ENCODE data around the gene SLC25A13.
A peak's percentile ranks its signal among the peaks of the same experiment; 100 is the strongest.
"Not testable (repeated sequence)": the region's sequence is repeated elsewhere in the genome, so short reads cannot be mapped to it uniquely, and the experiment has no call there.

SLC25A13 gene

GRCh38 chr7:96321658-96322372, at the start of gene SLC25A13:
SLC25A13 (minus strand) TSS chr7:96322098; CDS start chr7:96321956, 142 bp downstream.
- peak; percentile 95 for DNase-seq (ENCODE audit: low spot score)

DNA sequence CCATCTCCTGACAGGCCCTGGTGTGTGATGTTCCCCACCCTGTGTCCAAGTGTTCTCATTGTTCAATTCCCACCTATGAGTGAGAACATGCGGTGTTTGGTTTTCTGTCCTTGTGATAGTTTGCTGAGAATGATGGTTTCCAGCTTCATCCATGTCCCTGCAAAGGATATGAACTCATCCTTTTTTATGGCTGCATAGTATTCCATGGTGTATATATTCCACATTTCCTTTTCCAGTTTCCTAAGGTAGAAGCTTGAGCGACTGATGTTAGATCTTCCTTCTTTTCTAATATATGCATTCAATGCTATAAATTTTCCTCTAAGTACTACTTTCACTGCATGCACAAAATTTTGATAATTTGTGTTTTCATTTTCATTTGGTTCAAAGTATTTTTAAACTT, 44.0 kb upstream of the SLC25A13 start:
- DNase-seq (ENCODE audit: low spot score) = not testable (repeated sequence)

- DNase-seq (ENCODE audit: low spot score) = no peak
These were observed 39.4 kb upstream of the SLC25A13 start for GRCh38 chr7:96361116-96361857.

DNA sequence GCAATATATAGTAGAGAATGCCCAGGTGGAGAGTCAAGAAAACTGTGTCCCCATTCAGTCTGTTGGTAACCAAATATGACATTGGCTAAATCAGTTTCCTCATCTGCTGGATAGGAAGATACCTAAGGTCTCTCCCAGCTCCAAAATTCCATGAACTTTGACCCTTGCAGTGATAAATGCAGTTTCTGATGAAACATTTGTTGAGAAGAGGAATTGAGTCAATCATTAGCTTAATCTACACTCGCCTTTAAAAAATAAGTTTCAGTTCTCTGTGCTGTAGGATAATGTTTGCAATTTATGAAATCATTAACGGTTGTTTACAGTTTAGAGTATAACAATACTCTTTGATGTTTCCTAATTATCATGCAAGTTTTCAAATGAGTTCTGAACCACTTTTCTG, 38.0 kb upstream of the SLC25A13 start:
- no peak for DNase-seq (ENCODE audit: low spot score)

DNA sequence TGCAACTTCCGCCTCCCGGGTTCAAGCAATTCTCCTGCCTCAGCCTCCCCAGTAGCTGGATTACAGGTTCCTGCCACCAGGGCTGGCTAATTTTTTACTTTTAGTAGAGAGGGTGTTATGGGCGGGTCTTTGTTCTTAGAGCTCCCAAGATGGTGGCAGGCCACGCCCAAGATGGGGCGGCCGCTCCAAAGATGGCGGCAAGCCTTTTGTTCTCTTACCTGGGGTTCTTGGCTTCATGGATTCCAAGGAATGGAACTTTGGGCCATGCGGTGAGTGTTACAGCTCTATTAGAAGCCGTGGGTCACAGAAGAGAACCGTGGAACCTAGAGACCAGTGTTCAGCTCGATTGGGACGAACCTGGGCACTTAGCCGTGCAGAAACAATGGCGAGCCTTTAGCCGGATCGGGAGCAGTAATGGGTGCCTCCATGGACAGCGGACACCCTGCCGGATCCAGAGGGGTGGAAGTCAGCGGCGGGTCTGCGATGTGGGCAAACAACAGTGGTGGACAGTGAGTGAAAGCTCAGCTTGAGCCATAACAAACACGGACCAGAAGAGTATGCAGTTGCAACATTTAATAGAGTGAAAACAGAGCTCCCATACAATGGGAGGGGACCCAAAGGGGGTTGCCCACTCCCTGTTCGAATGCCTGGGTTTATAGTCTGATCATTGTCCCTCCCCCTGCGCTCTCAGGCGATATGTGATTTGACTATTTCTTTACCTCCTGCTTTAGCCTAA, 36.5 kb upstream of the SLC25A13 start:
- DNase-seq (ENCODE audit: low spot score) = not testable (repeated sequence)

GRCh38 chr7:96355990-96356506, 34.1 kb upstream of the SLC25A13 start:
- no peak for DNase-seq (ENCODE audit: low spot score)

DNA sequence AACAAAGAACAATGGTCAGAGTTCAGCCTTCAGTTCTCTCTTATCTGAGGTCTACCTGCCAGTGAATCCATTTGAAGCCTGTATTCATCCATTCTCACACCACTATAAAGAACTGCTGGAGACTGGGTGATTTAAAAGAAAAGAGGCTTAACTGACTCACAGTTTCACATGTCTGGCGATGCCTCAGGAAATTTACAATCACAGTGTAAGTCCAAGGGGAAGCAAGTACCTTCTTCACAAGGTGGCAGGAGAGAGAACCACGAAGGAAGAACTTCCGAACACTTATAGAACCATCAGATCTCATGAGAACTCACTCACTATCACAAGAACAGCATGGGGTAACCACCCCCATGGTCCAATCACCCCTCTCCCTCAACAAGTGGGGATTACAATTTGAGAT, 33.0 kb upstream of the SLC25A13 start:
- DNase-seq (ENCODE audit: low spot score) = no peak

- DNase-seq (ENCODE audit: low spot score) = no peak
These were observed 27.7 kb upstream of the SLC25A13 start for GRCh38 chr7:96349572-96349971.

- DNase-seq (ENCODE audit: low spot score) = no peak
These were observed 25.6 kb upstream of the SLC25A13 start for GRCh38 chr7:96347471-96347870.

GRCh38 chr7:96346293-96346953, 24.5 kb upstream of the SLC25A13 start:
- peak; percentile 87 for DNase-seq (ENCODE audit: low spot score)

DNA sequence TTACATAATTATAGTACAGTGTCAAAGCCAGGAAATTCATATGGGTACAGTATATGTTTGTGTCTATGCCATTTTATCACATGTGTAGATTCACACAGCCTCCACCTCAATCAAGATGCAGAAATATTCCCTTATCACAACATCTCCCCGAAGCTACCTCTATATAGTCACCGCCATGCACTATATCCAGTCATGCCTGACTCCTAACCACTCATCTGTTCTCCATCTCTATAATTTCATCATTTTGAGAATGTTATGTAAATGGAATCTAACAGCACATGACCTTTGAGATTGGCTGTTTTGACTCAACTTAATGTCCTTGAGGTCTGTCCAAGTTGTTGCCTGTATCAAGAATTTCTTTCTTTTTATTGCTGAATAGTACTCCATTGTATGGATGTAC, 22.3 kb upstream of the SLC25A13 start:
- DNase-seq (ENCODE audit: low spot score) = no peak

DNA sequence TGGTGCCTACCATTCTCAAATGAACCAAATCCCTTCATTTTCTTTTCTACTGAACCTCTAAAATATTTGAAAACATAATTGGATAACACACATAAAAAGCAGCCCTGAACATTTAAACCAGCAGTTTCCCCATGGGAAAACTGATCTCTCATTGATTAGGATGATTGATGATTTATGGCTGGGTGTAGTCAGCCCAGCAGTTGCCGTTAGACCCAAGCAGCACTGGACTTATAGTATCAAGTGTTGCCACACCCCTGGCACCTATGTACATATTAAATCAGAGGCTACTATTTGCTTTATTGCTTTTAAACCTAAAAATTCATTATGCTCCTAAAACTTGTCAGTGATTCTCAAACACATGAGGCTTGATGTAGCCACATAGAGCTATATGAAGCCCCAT, 20.2 kb upstream of the SLC25A13 start:
- no peak for DNase-seq (ENCODE audit: low spot score)

- DNase-seq (ENCODE audit: low spot score) = no peak
These were observed 15.6 kb upstream of the SLC25A13 start for GRCh38 chr7:96337519-96337918.

GRCh38 chr7:96332325-96332724, 10.4 kb upstream of the SLC25A13 start:
- DNase-seq (ENCODE audit: low spot score) = no peak

DNA sequence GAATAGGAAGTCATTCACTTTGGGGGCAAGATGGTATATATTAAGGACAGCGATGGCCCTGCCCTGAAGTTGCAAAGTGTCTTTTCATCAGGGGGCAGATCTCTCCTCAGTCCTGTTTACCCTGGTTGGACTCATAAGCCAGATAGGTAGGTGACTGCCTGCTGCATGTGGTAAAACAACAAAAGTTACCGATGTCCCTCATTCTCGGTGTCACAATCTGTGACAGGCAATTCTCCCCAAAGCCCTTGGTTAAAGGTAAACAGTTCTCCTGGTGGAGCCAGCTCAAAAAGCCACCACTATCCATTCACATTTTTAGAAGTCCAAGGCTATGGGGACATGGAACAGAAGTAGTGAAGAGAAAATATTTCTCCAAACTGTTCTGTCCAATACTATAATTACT, 9.9 kb upstream of the SLC25A13 start:
- DNase-seq (ENCODE audit: low spot score) = no peak

- DNase-seq (ENCODE audit: low spot score) = no peak
These were observed 9.3 kb upstream of the SLC25A13 start for GRCh38 chr7:96331233-96331632.

GRCh38 chr7:96330193-96330592, 8.3 kb upstream of the SLC25A13 start:
- no peak for DNase-seq (ENCODE audit: low spot score)

DNA sequence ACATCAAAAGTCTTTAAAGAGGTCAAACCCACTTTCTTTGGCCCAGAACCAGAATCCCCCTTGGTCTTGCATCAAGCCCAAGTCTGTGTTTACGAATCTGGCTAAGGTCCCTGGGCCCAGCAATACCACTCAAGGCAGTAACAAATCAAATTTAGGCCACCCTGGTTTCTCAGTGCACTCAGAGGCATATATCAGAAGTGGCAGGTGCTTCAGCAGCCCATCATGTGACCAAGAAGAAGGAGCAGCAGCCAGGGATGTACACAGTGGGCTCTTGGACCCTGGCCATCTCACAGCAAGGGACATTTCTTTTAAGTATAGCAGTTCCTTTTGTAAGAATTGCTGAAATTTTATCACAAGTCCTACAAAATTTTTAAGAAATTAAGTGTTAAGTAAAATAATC, 7.3 kb upstream of the SLC25A13 start:
- DNase-seq (ENCODE audit: low spot score) = no peak

DNA sequence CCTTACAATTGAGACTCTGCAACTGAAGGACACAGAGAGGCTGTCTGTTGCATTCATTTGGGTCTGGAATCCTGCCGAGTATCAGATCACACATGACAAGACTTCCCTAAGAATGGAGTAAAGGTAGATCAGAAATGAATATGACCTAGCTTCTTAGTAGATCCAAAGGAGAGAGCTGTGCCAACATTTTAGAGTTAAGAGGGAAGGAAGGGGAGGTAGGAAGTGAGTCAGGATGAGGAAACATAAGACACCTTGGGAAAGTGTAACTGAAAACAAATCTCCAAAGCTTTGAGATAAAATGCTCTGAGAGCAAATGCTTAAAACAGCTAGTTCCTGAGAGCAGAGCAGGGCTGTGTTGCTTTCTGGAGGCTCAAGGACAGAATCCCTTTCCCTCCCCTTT, 6.1 kb upstream of the SLC25A13 start:
- DNase-seq (ENCODE audit: low spot score) = no peak

DNA sequence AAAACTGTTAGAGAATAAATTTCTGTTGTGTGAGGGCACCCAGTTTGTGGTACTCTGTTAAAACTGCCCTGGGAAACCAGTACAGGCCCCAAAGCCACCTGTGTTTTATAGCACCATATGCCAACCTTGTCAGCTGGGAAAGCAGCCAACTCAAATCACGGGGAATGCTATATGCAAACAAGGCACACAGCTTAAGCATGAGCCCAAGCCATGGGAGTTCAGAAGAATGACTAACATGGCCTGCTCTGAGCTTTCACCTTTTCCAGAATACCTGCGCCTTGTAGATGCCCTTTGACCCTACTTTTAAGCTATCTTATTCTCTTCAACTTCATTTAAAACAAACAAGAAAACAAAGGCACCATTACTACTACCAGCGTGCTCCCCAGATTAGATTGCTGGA, 5.5 kb upstream of the SLC25A13 start:
- DNase-seq (ENCODE audit: low spot score) = no peak

- not testable (repeated sequence) for DNase-seq (ENCODE audit: low spot score)
These were observed 4.9 kb upstream of the SLC25A13 start for GRCh38 chr7:96326752-96327151.

GRCh38 chr7:96322847-96323461, 1.1 kb upstream of the SLC25A13 start:
- no peak for DNase-seq (ENCODE audit: low spot score)

Data from COLO829 (cell line).